AG09309 (cell line): ENCODE measurements around the gene RIMKLB.

Experiments
- DNase-seq: peaks from one replicate; pipeline ENCODE4 v3.0.0-alpha.2; 2010; ENCODE audit warnings: low read depth
- H3K4me3 ChIP-seq: 2 replicates; pipeline ENCODE4 v1.5.1; 2011; ENCODE audit warnings: mild to moderate bottlenecking, low read depth, low read length, moderate library complexity; ENCODE audit not compliant: control insufficient read depth
- TF ChIP-seq, protein P1 (sequence below): IDR thresholded peaks from 2 replicates; pipeline ENCODE4 v1.5.1; 2011; ENCODE audit warnings: mild to moderate bottlenecking, low read depth, low read length, inconsistent platforms; ENCODE audit not compliant: insufficient read depth, control insufficient read depth; ENCODE audit errors: missing control alignments

Gene RIMKLB

DNA sequence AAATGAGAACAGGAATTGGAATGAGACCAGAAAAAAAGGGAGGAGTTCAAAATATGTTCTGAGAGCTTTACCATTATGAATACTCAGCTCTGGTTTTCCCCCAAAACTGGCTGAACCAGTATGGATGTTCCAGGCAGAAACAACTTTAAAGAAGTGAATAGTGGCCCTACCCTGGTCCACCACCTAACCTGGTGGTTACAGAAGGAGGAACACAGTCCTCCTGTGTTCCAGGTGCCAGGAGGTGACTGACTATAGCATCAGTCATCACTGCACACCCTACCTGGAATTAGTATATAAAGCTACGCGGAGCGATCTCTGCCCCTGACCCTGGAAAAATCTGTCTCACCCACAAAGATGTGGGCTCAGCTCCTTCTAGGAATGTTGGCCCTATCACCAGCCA, 124.5 kb downstream of the RIMKLB start, which contains the start of gene A2ML1:
TSS of gene A2ML1 (plus strand) at position 324 of the 400 bp plus-strand sequence. CDS start at position 355, 31 bp downstream.
- DNase-seq = no peak
- H3K4me3 ChIP-seq = no peak within 1 kb of the TSS
- TF ChIP-seq, protein P1, sequence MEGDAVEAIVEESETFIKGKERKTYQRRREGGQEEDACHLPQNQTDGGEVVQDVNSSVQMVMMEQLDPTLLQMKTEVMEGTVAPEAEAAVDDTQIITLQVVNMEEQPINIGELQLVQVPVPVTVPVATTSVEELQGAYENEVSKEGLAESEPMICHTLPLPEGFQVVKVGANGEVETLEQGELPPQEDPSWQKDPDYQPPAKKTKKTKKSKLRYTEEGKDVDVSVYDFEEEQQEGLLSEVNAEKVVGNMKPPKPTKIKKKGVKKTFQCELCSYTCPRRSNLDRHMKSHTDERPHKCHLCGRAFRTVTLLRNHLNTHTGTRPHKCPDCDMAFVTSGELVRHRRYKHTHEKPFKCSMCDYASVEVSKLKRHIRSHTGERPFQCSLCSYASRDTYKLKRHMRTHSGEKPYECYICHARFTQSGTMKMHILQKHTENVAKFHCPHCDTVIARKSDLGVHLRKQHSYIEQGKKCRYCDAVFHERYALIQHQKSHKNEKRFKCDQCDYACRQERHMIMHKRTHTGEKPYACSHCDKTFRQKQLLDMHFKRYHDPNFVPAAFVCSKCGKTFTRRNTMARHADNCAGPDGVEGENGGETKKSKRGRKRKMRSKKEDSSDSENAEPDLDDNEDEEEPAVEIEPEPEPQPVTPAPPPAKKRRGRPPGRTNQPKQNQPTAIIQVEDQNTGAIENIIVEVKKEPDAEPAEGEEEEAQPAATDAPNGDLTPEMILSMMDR = no peak

DNA sequence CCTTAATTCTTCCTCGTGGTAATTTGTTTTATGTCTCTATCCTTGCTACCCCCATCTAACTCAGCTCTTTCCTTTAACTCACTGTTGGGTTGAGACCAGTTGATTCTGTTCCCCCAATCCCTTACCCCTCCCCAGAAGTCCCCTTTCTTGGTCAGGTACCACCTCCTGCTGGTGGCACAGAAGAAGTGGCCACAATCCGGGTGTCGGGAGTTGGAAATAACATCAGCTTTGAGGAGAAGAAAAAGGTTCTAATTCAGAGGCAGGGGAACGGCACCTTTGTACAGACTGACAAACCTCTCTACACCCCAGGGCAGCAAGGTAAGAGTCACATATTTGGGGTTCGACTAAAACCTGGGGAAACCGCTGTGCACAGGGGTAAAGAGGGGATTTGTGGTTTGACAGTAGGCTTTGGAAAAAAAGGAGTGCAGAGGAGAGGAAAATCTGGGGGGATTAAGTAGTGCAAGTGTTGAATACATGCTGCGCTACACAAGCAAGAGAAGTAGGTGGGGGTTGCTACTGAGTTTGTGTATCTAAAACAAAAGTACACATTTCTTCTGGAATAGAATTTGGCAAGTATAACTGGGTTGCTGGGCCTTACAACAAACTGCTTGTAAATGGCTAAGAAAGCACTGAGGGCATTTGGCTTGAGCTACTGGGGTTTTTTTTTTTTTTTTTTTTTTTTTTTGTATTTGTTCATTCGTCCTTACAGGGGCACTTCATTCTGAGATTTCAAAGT, 125.9 kb downstream of the RIMKLB start:
- no peak overlapping the region for H3K4me3 ChIP-seq
- TF ChIP-seq, protein P1 = peak; percentile 63
- DNase-seq = no peak

DNA sequence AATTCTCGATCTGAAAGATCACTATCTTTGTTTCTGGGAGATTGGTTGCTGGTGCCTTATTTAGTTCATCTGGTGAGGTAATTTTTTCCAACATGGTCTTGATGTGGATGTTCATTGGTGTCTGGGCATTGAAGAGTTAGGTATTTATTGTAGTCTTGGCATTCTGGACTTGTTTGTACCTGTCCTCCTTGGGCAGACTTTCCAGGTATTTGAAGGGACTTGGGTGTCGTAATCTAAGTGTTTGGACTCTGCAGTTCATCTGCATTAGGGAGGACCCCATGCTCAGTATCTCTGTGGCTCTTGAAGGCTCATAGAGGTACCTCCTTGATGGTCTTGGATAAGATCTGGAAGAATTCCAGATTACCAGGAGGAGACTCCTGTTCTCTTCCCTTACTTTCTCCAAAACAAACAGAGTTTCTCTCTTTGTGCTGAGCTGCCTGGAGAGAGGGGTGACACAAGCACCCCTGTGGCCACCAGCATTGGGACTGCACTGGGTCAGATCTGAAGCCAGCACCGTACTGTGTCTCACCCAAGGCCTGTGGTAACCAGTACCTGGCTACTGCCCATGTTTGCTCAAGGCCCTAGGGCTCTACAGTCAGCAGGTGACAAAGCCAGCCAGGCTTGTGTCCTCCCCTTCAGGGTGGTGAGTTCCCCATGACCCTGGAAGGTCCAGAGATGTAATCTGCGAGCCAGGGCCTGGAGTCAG, 129.9 kb downstream of the RIMKLB start:
- TF ChIP-seq, protein P1 = no peak
- no peak for DNase-seq
- H3K4me3 ChIP-seq = no peak overlapping the region

DNA sequence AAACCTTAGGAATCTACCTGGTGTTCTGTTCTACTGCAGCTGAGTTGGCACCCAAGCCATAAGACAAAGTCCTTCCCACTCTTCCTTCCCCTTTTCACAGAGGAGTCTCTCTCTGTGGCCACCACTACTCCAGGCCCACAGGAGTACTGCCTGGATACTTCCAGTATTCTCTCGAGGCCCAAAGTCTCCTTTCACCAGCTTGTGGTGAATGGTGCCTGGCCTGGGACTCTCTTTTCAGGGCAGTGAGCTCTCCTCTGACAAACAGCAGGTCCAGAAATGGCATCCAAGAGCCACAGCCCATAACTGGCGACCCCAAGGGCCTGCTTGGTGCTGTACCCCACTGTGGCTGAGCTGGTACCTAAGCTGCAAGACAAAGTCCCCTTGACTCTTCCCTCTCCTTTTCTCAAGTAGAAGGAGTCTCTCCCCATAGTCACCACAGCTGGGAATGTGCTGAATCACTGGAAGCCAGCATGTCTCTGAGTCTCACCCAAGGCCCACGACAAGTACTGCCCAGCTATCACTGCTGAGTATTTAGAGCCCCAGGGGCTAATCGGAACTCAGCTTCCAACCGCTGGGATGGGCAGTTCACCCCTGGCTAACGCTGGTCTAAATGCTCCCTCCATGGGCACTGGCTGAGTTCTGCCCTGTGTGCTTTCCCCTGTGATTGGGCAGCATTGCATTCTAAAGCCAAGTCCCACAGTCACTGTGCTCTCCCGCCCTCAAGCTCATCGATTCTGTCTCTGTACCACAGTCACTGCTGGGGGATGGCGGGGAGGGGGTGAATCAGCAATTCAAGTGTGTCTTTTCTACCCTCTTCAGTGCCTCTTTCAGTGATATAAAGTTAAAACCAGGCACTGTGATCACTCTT, 130.7 kb downstream of the RIMKLB start:
- no peak for DNase-seq
- TF ChIP-seq, protein P1 = no peak
- H3K4me3 ChIP-seq = no peak overlapping the region

DNA sequence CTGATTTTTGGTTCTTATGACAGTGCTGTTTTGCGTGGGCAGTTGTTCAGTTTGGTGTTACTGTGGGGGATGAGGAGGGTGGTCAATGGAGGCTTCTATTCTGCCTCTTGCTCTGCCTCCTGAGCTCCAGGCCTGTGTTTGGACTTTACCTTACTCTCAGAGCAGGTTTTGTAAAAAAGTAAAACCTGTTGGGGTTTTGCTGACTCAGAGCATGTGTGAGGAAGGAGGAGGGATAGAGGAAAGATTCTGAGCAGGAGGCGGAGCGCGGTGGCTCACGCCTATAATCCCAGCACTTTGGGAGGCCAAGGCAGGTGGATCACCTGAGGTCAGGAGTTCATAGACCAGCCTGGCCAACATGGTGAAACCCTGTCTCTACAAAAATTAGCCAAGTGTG, 131.3 kb downstream of the RIMKLB start:
- H3K4me3 ChIP-seq = no peak overlapping the region
- TF ChIP-seq, protein P1 = no peak
- no peak for DNase-seq

DNA sequence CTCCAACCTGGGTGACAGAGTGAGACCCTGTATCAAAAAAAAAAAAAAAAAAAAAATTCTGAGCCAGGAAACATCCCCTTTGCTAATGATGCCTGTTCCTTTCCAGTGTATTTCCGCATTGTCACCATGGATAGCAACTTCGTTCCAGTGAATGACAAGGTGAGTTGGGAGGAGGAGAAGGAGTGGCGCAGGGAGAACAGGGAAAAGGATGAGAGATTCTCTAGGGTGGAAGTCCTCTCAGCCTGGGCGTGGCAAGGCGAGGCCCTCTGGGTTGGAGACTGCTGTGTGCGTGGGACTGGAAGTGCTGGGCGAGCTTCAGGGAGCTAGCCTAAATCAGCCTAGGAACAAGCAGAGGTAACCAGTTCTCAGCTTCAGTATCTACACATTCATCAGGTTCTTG, 131.8 kb downstream of the RIMKLB start:
- no peak for DNase-seq
- TF ChIP-seq, protein P1 = no peak

More for the DNA sequence above, 131.8 kb downstream of the RIMKLB start:
- H3K4me3 ChIP-seq = no peak overlapping the region
